Spinal cord (tissue), 10 donors: ENCODE measurements around the gene IL1RAPL2. TPM values are rescaled to one million over a fixed set of nuclear protein-coding genes. Genes with fewer than 3 reads are reported as not detected.

ENCODE experiments used
- DNase-seq, 6 donors: peaks; one replicate each; pipeline versions ENCODE4 v3.0.0 to v3.0.0-alpha.2; 2013 to 2015; ENCODE audit warnings: low spot score in 6 of 6, low read depth in 4 of 6
- H3K27ac ChIP-seq: one replicate; pipeline ENCODE4 v1.5.1; 2013; ENCODE audit warnings: low read depth, low read length, control low read depth
- H3K27me3 ChIP-seq: one replicate; pipeline ENCODE4 v1.6.1; 2013; ENCODE audit warnings: low read length; ENCODE audit not compliant: control insufficient read depth, insufficient read depth
- H3K36me3 ChIP-seq: one replicate; pipeline ENCODE4 v1.6.1; 2013; ENCODE audit warnings: low read length; ENCODE audit not compliant: control insufficient read depth, insufficient read depth
- H3K4me1 ChIP-seq: one replicate; pipeline ENCODE4 v1.6.1; 2013; ENCODE audit warnings: low read length; ENCODE audit not compliant: control insufficient read depth, insufficient read depth
- H3K4me3 ChIP-seq: one replicate; pipeline ENCODE4 v1.5.1; 2013; ENCODE audit warnings: low read depth, low read length, control low read depth
- H3K9me3 ChIP-seq: one replicate; pipeline ENCODE4 v1.6.1; 2013; ENCODE audit warnings: low read length; ENCODE audit not compliant: control insufficient read depth, insufficient read depth
- WGBS: methylation state at CpG from one replicate; pipeline ENCODE4 v1.1.5; 2013; ENCODE audit warnings: missing lambda C conversion rate; ENCODE audit not compliant: insufficient coverage; 5-methylcytosine and 5-hydroxymethylcytosine counted together
- polyA plus RNA-seq, 2 donors: library from polyadenylated mRNA; unstranded; fragments of 120-200 nt; gene quantifications; one replicate each; pipeline ENCODE4 v1.2.1, GENCODE V29; 2013; ENCODE audit not compliant: insufficient read length in 2 of 2
- total RNA-seq, 2 donors: library from RNA; depleted of rRNA in 1 of 2; stranded (reverse); fragments of 120-200 nt in 1 of 2; fragments of >200 nt in 1 of 2; gene quantifications; one replicate each; pipeline versions ENCODE4 v1.2.3 to v1.2.4, GENCODE V29; 2013 to 2014
- donor health status: healthy.

The IL1RAPL2 gene
- total and polyA plus RNA-seq, 4 donors: 0.90 to 3.0 (median 1.3) TPM

DNA sequence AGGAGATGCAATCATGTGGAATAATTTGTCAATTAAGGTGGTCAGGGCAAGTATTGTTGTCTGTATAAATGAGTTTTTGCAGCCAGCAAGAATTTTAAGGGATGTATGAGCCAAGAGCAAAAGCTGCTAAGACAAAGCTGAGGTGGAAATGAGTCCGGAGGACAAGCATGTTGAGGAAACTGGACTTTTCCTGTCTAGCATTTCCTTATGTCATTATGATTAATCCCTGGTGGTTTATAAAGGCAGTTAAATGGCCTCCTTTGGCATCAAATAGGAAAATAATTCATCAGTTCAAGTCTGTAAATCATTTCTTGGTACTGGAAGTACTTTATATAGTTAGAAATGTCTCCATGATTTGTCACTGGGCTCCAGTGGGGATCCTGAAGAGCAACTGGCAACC lies 716.1 kb downstream of the IL1RAPL2 start:
- no peak for DNase-seq
- WGBS: 80% methylated on average over 1 of the region's 1 CpG
- H3K27me3 ChIP-seq: peaks cover 4% of the 10 kb centered on the region
- no peaks in the 10 kb centered on the region for H3K4me1 ChIP-seq
- H3K9me3 ChIP-seq: no peaks in the 10 kb centered on the region
- no peak overlapping the region for H3K27ac ChIP-seq
- H3K36me3 ChIP-seq: no peaks in the 10 kb centered on the region
- H3K4me3 ChIP-seq: no peak overlapping the region

DNA sequence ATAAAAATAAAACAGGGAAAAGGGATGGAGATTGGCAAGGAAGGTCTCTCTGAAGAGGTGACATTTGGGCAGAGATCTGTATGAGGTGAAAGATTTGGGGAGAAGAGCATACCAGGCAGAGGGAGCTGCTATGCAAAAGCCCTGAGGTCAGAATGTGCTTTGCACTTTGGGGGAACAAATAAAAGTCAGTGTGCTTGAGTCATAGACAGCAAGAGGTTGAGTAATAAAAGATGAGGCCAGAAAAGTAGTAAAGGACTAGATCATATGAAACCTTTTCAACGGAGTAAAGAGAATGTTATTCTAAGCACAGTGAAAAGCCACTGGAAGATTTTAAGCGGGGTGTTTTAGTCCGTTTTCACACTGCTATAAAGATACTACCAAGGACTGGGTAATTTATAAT lies 731.0 kb downstream of the IL1RAPL2 start:
- Histone ChIP-seq H3K27me3 (peaks cover 4% of the 10 kb centered on the region), H3K27ac (no peak overlapping the region), H3K4me3 (no peak overlapping the region), H3K4me1 (no peaks in the 10 kb centered on the region), H3K9me3 (no peaks in the 10 kb centered on the region), H3K36me3 (no peaks in the 10 kb centered on the region)
- WGBS: 100% methylated on average over 1 of the region's 3 CpGs
- DNase-seq: no peak

DNA sequence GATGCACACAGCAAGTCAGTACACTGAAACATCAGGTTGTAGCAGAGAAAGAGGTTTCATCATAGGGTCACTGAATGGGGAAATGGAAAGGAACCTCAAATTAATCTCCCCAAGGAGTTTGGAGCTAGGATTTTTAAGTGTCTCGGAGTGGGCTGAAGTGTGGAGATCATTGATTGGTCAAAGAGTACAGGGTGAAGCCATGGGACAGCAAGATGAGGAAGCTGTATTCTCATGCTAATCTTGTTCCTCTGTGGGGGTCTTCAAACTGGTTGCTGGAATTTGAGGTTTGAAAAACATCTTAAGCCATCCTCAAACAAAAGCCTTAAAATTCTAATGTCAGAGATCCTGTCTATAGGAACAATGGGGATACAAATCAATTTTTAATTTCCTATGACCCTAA lies 733.3 kb downstream of the IL1RAPL2 start:
- WGBS: no CpG with 5 or more reads among the region's 1 CpG
- H3K27me3 ChIP-seq: peaks cover 9% of the 10 kb centered on the region
- no peak overlapping the region for H3K27ac ChIP-seq
- no peak for DNase-seq
- H3K4me1 ChIP-seq: no peaks in the 10 kb centered on the region
- no peaks in the 10 kb centered on the region for H3K9me3 ChIP-seq
- no peaks in the 10 kb centered on the region for H3K36me3 ChIP-seq
- no peak overlapping the region for H3K4me3 ChIP-seq

DNA sequence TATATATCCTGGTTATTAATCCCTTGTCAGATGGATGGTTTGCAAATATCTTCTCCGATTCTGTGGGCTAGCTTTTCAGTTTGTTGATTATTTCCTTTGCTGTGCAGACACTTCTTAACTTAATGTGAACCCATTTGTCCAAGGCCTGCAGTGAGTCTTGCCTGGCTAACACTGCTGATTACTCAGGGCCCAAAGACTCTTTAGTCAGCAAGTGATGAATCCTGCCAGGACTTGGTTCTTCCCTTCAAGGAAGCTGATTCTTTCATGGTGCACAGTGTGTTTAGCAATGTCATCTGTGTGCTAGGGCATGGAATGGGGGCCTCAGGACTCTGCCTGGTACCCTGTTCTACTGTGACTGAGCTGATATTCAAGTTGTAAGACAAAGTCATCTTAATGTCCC lies 736.2 kb downstream of the IL1RAPL2 start:
- H3K4me3 ChIP-seq: no peak overlapping the region
- H3K9me3 ChIP-seq: peaks cover 1% of the 10 kb centered on the region
- no CpG with 5 or more reads among the region's 1 CpG for WGBS
- H3K27me3 ChIP-seq: peaks cover 9% of the 10 kb centered on the region
- no peaks in the 10 kb centered on the region for H3K36me3 ChIP-seq
- no peak overlapping the region for H3K27ac ChIP-seq
- no peaks in the 10 kb centered on the region for H3K4me1 ChIP-seq
- DNase-seq: no peak

DNA sequence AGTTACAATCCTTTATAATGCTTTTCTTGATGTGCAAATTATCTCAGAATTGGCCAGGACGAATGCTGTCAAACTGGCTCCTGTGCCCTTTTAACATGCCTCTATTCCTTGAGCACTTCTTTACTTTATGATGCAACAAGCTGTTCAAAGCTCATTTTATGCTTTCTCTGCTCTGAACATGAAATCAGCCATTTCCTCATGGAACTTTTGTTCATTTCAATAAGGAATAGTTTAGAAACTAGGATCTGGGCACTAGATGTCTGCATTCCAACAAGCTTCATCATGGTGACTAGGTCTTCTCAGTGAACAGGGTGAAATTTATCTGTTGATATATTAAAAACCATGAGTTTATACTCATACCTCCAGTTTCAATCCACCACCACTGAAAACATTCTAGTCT lies 741.8 kb downstream of the IL1RAPL2 start:
- Histone ChIP-seq H3K27ac (no peak overlapping the region), H3K4me3 (no peak overlapping the region), H3K9me3 (peaks cover 1% of the 10 kb centered on the region), H3K36me3 (no peaks in the 10 kb centered on the region), H3K27me3 (peaks cover 4% of the 10 kb centered on the region), H3K4me1 (no peaks in the 10 kb centered on the region)
- 38% methylated on average over 1 of the region's 1 CpG for WGBS
- DNase-seq: no peak

DNA sequence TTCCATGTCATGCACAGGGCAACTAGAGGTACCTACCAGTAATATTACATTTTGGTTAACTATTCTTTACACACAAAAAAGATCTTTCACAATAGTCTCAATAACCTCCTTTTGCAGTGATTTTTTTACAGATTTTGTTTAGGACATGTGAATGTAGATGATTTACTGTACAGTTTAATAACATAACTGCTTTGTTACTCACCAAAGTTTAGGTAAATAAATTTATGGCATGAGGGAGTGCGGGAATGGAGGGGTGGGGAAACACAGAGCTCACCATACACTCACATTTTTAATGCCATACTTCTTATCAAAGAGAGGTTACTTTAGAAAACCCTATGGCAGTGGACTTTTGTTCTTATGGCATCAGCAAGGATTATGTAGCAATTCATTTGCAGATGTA lies 747.6 kb downstream of the IL1RAPL2 start:
- no CpG with 5 or more reads among the region's 1 CpG for WGBS
- H3K27me3 ChIP-seq: no peaks in the 10 kb centered on the region
- H3K4me1 ChIP-seq: no peaks in the 10 kb centered on the region
- H3K36me3 ChIP-seq: no peaks in the 10 kb centered on the region
- H3K4me3 ChIP-seq: no peak overlapping the region
- no peak overlapping the region for H3K27ac ChIP-seq
- DNase-seq: no peak
- H3K9me3 ChIP-seq: no peaks in the 10 kb centered on the region

DNA sequence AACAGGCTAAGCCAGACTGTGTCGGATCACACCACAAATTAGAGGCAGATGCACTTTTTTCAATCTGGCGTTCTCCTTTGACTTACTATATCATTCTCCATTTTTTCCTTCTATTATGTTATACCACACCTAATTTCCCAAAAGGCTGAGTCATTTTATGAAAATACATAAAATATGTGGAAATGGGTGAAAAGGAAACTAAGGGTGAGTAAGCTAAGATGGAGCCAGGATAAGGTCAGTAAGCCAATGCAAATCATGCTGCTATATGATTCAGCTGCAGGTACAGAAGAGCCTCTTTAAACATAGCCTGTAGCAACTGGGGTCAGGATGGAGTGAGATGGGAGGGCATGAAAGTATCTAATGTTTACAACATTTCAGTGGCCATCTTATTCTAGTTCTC lies 748.5 kb downstream of the IL1RAPL2 start:
- Histone ChIP-seq H3K9me3 (no peaks in the 10 kb centered on the region), H3K27me3 (no peaks in the 10 kb centered on the region), H3K4me3 (no peak overlapping the region), H3K27ac (no peak overlapping the region), H3K36me3 (no peaks in the 10 kb centered on the region), H3K4me1 (no peaks in the 10 kb centered on the region)
- WGBS: 56% methylated on average over 1 of the region's 2 CpGs
- DNase-seq: no peak

DNA sequence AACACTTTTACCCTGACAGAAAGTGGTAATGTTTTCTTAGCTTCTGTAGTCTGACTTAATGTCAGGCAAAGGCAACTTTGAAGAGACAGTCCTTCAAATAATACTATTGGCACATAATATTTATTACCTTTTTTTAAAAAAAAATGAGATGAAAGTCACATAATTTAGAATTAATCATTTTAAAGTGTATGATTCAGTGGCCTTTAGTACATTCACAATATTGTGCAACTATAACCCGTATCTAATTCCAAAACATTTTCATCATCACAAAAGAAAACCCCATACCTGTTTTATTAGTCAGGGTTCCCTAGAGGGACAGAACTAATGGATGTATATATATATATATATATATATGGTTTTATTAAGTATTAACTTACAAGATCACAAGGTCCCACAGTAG lies 749.2 kb downstream of the IL1RAPL2 start:
- Histone ChIP-seq H3K27ac (no peak overlapping the region), H3K27me3 (no peaks in the 10 kb centered on the region), H3K36me3 (no peaks in the 10 kb centered on the region), H3K4me1 (no peaks in the 10 kb centered on the region), H3K4me3 (no peak overlapping the region), H3K9me3 (no peaks in the 10 kb centered on the region)
- no CpG with 5 or more reads among the region's 1 CpG for WGBS
- DNase-seq: no peak

DNA sequence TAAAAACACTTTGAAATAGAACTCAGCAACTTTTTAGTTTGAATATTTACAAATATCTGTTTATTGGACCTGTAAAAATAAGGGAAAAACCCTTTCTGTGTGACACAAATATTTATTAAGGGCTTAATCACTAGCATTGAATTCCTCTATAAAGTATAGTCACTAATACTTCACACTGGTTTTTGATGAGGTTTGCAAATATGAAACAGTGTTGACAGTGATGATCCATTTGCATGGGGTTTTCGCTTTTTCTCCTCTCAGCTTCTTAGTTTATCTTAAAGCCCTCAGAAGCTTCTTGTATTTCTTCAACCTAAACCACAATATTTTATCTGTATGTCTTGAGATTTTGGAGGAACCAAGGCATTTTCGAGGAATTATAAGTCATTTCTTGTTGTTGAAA lies 751.1 kb downstream of the IL1RAPL2 start:
- H3K9me3 ChIP-seq: no peaks in the 10 kb centered on the region
- WGBS: no CpG with 5 or more reads among the region's 2 CpGs

DNA sequence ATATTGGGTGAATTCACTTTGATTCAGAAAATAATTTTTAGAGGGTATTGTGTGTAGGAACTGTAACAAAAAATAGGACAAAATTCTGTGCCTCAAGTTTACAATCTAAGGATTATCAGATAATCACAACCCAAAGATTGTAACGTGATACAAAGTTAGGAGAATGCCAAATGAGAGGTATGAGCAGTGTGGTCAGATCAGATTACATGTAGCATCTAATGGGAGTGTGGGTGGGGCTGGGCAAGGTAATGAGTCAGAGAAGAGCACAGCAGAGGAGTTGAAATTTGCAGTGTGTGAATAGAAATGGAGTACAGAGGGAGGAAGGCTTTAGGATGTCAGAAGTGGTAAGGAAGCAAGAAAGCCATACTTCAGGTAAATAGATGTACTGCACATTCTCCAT lies 757.9 kb downstream of the IL1RAPL2 start:
- no peaks in the 10 kb centered on the region for H3K4me1 ChIP-seq
- no peaks in the 10 kb centered on the region for H3K27me3 ChIP-seq
- H3K27ac ChIP-seq: no peak overlapping the region
- no peaks in the 10 kb centered on the region for H3K9me3 ChIP-seq
- no peaks in the 10 kb centered on the region for H3K36me3 ChIP-seq
- no peak for DNase-seq
- no peak overlapping the region for H3K4me3 ChIP-seq
- WGBS: 50% methylated on average over 1 of the region's 1 CpG

More for the DNA sequence above, 751.1 kb downstream of the IL1RAPL2 start:
- Histone ChIP-seq H3K36me3 (no peaks in the 10 kb centered on the region), H3K27ac (no peak overlapping the region), H3K4me1 (no peaks in the 10 kb centered on the region), H3K4me3 (no peak overlapping the region), H3K27me3 (no peaks in the 10 kb centered on the region)
- DNase-seq: no peak
